Esophagus muscularis mucosa (tissue), 4 donors: ENCODE measurements around the gene TBC1D8. TPM values are rescaled to one million over a fixed set of nuclear protein-coding genes. Genes with fewer than 3 reads are reported as not detected.

Source experiments
- DNase-seq: peaks from one replicate; pipeline ENCODE4 v3.0.0-alpha.2; 2017; ENCODE audit errors: extremely low spot score
- H3K27ac ChIP-seq, 4 donors: fragments of 200-600 bp; sonication (generic); replicated peaks in 1 of 4; 1 replicate in 3 of 4; 2 replicates in 1 of 4; pipeline ENCODE4 v1.5.1; 2016 to 2019; ENCODE audit warnings: mild to moderate bottlenecking in 1 of 4
- H3K27me3 ChIP-seq, 4 donors: fragments of 200-600 bp; sonication (generic); one replicate each; pipeline versions ENCODE4 v1.5.1 to v1.6.0; 2016 to 2019
- H3K36me3 ChIP-seq, 4 donors: fragments of 200-600 bp; sonication (generic); one replicate each; pipeline ENCODE4 v1.5.1; 2016 to 2019
- H3K4me1 ChIP-seq, 4 donors: fragments of 200-600 bp; sonication (generic); one replicate each; pipeline ENCODE4 v1.5.1; 2016 to 2019
- H3K4me3 ChIP-seq, 4 donors: fragments of 200-600 bp; sonication (generic); 1 replicate in 2 of 4; 2 replicates in 2 of 4; pipeline ENCODE4 v1.5.1; 2016 to 2019; ENCODE audit warnings: mild to moderate bottlenecking in 4 of 4, moderate library complexity in 1 of 4
- H3K9me3 ChIP-seq, 4 donors: fragments of 200-600 bp; sonication (generic); 1 replicate in 3 of 4; 2 replicates in 1 of 4; pipeline ENCODE4 v1.5.1; 2016 to 2019
- EP300 ChIP-seq: sonication (generic); formaldehyde crosslinking; IDR thresholded peaks from one replicate; pipeline ENCODE4 v1.6.1; 2017; ENCODE audit warnings: antibody characterized with exemption
- POLR2A ChIP-seq: fragments of 450-650 bp; IDR thresholded peaks from one replicate; pipeline ENCODE4 v1.6.1; 2017; ENCODE audit warnings: antibody characterized with exemption, moderate library complexity, mild to moderate bottlenecking, low read depth
- POLR2AphosphoS5 ChIP-seq, 2 donors: sonication (generic); formaldehyde crosslinking; IDR thresholded peaks; one replicate each; pipeline ENCODE4 v1.6.1; 2017; ENCODE audit warnings: antibody characterized with exemption in 2 of 2
- WGBS: methylation state at CpG from one replicate; pipeline ENCODE4 v1.1.5; 2018; 5-methylcytosine and 5-hydroxymethylcytosine counted together
- intact Hi-C: fragments of 100-400 bp; cut with DNase I; formaldehyde crosslinking; loops from one replicate; pipeline ENCODE4 v1.15.1; 2023
- total RNA-seq, 4 donors: library from RNA; depleted of rRNA; stranded (reverse); fragments of >200 nt; gene quantifications; one replicate each; pipeline versions ENCODE4 v1.1.0 to v1.2.1, GENCODE V29; 2016
- TF ChIP-seq, protein P1 (sequence below), 3 experiments: fragments of 200-600 bp in 2 of 3; fragments of 450-650 bp in 1 of 3; sonication (generic) in 2 of 3; IDR thresholded peaks; one replicate each; pipeline ENCODE4 v1.5.1; 2017 to 2019; ENCODE audit warnings: antibody characterized with exemption in 3 of 3, mild to moderate bottlenecking in 2 of 3, moderate library complexity in 1 of 3

Gene TBC1D8
- total RNA-seq, 4 donors from 2014 or later: 16.7 to 23.4 (median 20.4) TPM

DNA sequence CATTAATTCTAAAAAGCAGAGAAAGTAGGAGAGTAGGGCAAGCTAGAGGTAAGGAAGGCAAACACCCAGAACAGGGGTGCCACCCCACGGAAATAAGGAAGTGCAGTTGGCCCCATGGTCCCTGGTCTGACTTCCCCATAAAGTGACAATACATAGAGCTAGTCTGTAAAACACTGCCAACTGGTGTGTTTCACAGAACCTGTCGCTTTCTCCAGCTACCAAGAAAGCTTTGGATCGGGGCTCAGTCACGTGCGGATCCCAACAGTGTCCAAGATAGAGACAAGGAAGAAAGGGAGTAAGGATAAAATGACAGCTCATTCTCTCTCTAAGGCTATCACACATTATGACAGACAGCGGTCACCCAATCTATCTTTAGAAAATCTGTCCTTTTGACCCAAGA lies 36.4 kb downstream of the TBC1D8 start:
- peaks cover 68 to 84% (median 82%) of the 10 kb centered on the region in 4 donors for H3K4me1 ChIP-seq
- no peak overlapping the region for H3K27ac ChIP-seq
- no peak for DNase-seq
- 83% methylated on average over 6 of the region's 6 CpGs for WGBS
- TF ChIP-seq, protein P1, sequence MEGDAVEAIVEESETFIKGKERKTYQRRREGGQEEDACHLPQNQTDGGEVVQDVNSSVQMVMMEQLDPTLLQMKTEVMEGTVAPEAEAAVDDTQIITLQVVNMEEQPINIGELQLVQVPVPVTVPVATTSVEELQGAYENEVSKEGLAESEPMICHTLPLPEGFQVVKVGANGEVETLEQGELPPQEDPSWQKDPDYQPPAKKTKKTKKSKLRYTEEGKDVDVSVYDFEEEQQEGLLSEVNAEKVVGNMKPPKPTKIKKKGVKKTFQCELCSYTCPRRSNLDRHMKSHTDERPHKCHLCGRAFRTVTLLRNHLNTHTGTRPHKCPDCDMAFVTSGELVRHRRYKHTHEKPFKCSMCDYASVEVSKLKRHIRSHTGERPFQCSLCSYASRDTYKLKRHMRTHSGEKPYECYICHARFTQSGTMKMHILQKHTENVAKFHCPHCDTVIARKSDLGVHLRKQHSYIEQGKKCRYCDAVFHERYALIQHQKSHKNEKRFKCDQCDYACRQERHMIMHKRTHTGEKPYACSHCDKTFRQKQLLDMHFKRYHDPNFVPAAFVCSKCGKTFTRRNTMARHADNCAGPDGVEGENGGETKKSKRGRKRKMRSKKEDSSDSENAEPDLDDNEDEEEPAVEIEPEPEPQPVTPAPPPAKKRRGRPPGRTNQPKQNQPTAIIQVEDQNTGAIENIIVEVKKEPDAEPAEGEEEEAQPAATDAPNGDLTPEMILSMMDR (IDR thresholded peaks at IDR 0.05): no peak
- TF ChIP-seq POLR2A: no peak
- TF ChIP-seq EP300: no peak
- TF ChIP-seq POLR2AphosphoS5 (IDR thresholded peaks at IDR 0.05): no peak
- H3K4me3 ChIP-seq: no peak overlapping the region
- intact Hi-C loops: loop anchor here (5.0 kb wide), 1 partner anchor 37 kb away; the partner anchor contains the start of gene TBC1D8
- H3K27me3 ChIP-seq: no peaks in the 10 kb centered on the region
- H3K9me3 ChIP-seq: no peaks in the 10 kb centered on the region
- no peaks in the 10 kb centered on the region for H3K36me3 ChIP-seq

DNA sequence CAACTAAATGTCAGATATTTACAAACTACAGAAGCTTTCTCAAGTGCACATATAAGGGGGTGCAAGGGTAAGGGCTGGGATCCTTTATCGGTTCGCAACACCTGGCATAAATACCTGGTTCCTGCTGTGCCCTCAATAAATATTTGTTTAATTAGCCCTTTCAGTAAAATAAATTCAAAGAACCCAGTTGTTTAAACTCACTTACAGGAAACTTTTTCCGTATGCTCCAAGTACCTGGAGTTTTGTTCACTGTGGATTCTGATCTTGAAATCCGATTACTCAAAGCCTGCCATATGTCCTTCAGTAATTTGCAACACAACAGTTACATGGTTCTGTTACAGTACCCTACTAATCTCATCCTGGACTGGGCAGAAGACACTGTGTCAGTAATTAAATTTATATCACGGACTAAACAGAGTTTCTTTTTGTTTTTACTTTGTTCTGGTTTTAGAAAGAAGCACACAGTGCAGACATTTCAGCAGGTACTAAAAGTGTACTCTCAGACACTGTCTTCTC lies 36.9 kb downstream of the TBC1D8 start:
- H3K36me3 ChIP-seq: no peaks in the 10 kb centered on the region
- H3K27me3 ChIP-seq: no peaks in the 10 kb centered on the region
- TF ChIP-seq POLR2AphosphoS5 (IDR thresholded peaks at IDR 0.05) (no peak), POLR2A (no peak), EP300 (no peak)
- TF ChIP-seq, protein P1 (IDR thresholded peaks at IDR 0.05): no peak
- H3K9me3 ChIP-seq: no peaks in the 10 kb centered on the region
- no peak for DNase-seq
- no peak overlapping the region for H3K4me3 ChIP-seq
- intact Hi-C loops: loop anchor here (5.0 kb wide), 1 partner anchor 38 kb away; the partner anchor contains the start of gene TBC1D8
- 81% methylated on average over 5 of the region's 5 CpGs for WGBS
- H3K4me1 ChIP-seq: peaks cover 68 to 84% (median 82%) of the 10 kb centered on the region in 4 donors
- no peak overlapping the region for H3K27ac ChIP-seq

DNA sequence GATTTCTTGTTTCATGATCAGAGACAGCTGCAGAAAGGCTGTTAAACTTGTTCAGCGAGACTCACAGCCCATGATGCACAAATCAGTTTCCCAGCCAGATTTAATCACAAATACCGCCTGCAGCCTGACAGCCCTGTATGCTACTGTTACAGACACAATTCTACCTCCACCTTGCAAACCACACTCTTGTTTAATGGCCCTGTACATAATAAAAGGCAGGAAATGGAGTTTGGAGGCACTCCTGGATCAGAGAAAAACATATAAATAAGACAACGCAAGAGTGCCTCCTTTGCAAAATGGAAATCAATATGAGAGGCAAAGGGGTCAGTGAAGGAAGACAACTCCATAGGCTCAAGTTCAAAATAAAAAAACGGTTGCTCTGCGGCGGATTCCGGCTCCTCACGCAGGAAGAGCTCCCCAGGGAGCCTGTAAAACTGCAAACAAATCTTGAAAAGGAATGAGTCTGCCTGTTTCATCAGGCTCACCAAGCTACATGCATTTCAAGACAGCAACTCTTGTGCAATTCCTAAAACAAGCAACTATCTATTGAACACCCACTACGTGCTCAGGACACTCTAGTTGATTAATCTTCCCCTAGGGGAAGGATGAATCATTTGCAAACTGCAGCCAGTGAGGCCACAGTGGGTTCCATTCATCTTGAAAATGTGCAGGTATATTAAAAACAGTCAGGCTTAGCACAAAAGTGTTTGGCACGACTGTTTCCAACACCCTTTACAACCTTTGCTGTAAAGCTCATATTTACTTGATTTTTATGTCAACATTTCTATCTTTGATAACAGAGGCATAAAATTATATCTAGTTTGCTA lies 37.5 kb downstream of the TBC1D8 start:
- DNase-seq: no peak
- Histone ChIP-seq H3K4me1 (peaks cover 69 to 83% (median 82%) of the 10 kb centered on the region in 4 donors), H3K27ac (peak overlapping the region in 1 of 4 donors; percentile 23), H3K9me3 (no peaks in the 10 kb centered on the region), H3K36me3 (no peaks in the 10 kb centered on the region), H3K27me3 (no peaks in the 10 kb centered on the region), H3K4me3 (no peak overlapping the region)
- 41% methylated on average over 10 of the region's 10 CpGs for WGBS
- TF ChIP-seq POLR2A: no peak
- peak in 1 of 2 donors; percentile 36 for TF ChIP-seq POLR2AphosphoS5 (IDR thresholded peaks at IDR 0.05)
- intact Hi-C loops: loop anchor here (5.0 kb wide), 1 partner anchor 39 kb away; the partner anchor contains the start of gene TBC1D8

DNA sequence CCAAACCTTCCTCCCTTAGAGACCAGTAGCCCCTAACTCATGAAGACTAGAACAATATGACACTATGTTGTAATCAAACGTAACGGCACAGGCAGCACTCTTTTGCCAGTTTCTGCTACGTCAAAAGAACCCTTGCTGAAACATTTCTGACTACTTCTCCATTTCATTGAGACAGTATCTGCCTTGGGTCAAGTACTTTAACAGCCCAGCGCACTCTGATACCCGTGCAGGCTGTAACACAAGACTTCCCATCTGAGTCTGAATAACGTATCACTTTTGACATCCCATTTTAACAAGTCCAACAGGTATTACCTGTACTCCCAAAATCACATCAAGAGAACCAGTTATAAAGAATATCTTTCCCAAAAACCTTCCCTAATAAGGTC lies 38.4 kb downstream of the TBC1D8 start:
- H3K4me3 ChIP-seq: no peak overlapping the region
- no peaks in the 10 kb centered on the region for H3K9me3 ChIP-seq
- no peak for DNase-seq
- TF ChIP-seq POLR2AphosphoS5 (IDR thresholded peaks at IDR 0.05): no peak
- TF ChIP-seq, protein P1 (IDR thresholded peaks at IDR 0.05): no peak
- H3K4me1 ChIP-seq: peaks cover 75 to 84% (median 79%) of the 10 kb centered on the region in 4 donors
- intact Hi-C loops: loop anchor here (5.0 kb wide), 1 partner anchor 40 kb away; the partner anchor contains the start of gene TBC1D8
- no peaks in the 10 kb centered on the region for H3K27me3 ChIP-seq
- no peaks in the 10 kb centered on the region for H3K36me3 ChIP-seq
- 65% methylated on average over 6 of the region's 6 CpGs for WGBS
- H3K27ac ChIP-seq: peak overlapping the region in 1 of 4 donors; percentile 6
